ENCODE results near the gene B4GALT7.

The B4GALT7 gene

DNA sequence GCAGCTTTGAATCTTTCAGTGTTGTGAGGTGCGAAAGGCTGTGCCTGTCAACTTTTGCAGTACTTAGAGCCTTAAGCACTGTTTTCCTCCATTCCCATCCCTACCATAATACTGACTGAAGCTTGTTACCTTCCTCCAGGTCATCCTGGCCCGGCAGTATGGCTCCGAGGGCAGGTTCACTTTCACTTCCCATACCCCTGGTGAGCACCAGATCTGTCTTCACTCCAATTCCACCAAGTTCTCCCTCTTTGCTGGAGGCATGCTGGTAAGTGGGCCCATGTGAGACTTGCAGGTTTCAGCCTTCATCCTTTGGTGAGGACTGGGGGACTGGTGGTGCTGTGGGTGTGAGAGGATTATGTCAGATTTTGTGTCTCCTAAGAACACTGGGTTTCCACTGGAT is 6.4 kb upstream of the B4GALT7 start:
- DNase-seq (ENCODE audit: low read depth) = no peak

DNA sequence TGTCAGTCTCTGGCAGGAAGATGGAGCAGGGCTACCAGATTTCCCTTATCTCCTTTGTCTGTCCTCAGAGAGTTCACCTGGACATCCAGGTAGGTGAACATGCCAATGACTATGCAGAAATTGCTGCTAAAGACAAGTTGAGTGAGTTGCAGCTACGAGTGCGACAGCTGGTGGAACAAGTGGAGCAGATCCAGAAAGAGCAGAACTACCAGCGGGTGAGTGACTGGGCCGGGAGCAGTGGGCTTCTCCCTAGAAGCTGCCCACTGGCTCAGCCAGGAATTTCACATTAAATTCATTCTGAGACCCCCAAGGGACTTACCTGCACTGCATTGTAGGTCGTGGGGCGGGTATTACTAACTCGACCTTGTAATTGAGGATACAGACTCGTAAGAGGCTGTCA is 5.9 kb upstream of the B4GALT7 start:
- DNase-seq (ENCODE audit: low read depth) = no peak

DNA sequence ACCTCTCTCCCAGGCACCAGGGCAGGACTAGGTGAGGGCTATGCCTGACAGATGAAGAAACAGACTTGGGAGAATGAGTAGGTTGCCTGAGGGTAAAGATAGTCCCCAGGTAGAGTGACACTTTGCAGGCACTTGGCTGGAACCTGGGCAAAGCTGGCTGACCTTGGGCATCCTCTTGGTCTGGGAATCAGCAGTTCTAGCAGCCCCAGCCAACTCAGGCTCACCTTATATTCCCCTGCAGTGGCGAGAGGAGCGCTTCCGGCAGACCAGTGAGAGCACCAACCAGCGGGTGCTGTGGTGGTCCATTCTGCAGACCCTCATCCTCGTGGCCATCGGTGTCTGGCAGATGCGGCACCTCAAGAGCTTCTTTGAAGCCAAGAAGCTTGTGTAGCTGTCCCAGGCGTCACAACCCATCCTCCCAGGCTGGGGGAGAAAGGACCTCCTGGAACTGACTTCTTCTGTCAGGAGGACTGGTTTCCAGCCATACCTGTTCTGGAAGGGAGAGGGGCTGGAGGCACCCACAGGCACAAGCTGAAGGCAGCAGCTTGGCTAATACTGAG is 4.8 kb upstream of the B4GALT7 start:
- DNase-seq (ENCODE audit: low read depth) = no peak

DNA sequence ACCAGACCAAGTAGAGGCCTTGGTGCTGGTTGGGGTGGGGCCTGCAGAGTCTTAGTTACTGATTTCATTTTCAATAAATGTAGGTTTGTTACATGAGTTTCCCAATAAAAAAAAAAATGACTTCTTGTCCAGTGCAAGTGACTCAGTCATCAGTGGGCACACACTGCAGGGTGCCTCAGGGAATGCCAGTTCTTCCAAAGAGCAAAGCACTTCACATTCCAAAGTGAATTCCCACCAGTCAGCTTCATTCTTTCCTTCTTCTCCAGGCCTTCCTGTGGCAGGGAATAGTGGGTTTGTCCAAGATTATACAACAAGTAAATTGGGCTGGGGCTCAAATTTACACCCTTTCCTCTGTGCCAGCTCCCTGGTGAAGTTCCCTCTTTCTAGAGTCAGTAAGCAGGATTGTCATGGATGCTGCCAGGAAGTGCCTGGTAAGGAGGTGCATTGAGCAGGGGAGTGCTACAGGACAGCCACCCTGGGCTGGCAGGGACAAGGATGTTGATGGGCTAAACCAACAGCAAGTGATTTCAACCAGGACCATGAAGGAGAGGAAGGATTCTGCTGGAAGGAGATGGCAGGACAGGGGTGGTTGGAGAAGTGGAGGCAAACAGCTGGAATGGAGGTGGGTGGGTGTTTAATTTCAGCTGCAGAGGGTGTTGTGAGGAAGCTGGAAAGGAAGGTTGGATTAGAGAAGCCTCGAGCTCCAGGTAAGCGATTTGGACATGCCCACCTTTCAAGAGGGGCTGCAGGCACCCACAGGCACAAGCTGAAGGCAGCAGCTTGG is 3.7 kb upstream of the B4GALT7 start:
- no peak for DNase-seq (ENCODE audit: low read depth)

DNA sequence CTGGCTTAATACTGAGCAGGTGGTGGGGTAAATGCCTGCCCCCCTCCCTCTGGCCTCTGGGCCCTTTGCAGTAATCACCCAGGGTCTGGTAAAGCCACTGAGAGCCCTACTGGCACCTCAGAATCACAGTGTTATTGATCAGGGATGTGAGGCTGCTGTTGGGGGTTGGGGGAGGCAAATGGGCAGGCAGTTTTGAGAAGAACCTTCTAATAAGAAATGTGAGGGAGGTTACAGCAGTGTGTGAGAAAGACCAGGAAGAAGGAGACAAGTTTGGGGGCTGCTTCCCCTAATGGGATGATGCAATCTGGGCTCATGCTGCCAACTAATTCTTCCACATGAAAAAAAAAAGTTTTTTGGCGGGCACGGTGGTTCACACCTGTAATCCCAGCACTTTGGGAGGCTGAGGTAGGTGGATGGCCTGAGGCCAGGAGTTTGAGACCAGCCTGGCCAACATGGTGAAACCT is 3.1 kb upstream of the B4GALT7 start:
- DNase-seq (ENCODE audit: low read depth) = no peak

DNA sequence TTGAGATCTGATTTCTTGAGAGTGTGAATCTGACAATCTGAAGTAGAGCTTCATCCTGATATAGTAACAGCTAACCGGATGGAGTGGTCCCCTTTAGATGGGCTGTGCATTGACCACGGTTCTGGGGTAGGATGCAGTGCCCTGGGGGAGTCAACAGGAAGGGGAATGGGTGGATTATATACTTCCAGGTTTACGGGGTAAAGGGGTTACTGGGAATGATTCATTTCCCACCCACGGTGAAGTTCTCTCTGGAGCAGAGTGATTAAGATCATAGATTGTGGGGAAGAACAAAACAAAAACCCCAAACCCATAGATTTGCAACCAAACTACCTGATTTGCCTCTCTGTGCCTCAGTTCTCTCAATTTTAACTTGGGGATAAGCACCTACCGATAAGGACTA is 1.5 kb upstream of the B4GALT7 start:
- no peak for DNase-seq (ENCODE audit: low read depth)

DNA sequence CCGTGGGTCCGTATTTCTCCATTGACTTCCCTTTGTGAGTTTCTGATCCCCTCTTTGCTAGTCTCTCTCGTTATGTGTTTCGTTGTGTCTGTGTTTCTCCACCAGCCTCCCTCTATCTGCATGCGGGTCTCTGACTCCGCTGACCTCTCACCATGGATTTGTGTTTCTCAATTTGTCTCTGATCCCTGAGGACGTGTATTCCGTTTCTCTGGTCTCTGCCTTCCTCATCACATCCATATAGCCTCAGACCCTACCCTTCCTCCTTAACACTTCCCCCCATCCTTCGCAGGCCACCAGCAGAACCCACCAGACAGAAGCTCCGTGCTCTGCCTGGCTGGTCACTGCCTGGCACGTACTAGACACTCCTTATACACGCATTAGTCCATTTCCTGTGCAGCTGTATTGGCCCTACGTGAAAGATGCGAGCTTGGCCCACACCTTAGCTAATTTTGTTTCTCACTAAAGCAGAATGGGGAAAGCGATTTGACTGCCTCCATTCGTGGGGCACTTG is 631 bp downstream of the B4GALT7 start:
- no peak for DNase-seq (ENCODE audit: low read depth)

DNA sequence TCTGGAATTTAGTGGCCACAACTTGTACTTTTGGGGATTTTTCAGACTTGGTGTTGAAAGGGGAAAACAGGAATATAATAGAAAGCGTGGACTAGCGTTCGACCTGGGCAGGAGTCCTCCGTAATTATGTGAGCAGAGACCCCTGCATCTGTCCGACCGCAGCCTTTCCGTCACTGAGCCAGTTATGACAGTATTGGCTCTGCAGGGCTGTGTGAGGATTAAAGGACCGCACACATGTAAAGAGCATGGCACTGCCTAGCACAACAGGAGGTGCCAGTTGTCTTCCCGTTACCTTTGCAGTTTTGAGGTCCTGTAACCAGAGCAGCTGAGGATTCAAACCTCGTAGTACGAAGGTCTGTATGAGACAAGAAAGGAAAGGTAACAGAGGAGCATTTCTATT is 1.2 kb downstream of the B4GALT7 start:
- no peak for DNase-seq (ENCODE audit: low read depth)

DNA sequence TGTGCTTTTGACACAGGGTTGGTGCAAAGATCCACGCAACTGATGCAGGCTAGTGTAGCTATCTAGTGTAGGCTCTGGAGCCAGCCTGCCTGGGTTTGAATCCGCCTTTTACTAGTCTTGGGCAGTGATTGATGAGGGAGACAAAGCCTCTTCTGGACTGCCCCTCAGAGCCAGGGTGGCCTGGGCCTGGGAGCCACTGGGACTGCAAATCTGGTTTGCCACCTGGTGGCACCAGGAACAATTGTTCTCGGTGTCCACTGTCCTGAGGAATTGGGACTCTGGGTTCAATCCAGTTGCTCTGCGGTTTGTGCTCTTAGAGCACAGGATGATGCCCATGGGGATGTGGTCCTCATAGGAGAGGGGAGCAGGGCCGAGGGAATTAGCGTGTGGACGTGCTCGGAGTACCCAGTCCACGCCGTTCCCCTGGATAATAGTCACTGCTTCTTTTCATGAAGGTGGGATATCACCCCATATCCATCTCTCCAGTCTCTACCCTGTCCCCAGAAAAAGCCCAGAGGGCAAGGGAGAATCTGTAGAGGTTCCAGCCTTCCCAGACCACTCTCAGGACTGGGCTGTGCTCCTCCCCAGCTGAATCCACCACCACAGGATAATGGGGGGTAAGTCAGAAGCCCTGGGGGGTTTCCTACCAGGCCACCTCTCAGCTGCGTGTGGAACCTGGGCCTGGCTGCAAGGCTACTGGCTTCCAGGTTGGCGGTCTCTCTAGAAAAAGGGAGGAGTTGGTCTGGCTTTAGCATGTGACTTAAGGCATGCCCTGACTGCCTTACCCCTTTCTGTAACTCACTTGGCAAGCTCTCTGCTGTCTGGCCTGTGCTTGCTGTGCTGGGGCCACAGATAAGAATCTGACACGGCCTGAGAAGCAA is 1.9 kb downstream of the B4GALT7 start:
- no peak for DNase-seq (ENCODE audit: low read depth)

DNA sequence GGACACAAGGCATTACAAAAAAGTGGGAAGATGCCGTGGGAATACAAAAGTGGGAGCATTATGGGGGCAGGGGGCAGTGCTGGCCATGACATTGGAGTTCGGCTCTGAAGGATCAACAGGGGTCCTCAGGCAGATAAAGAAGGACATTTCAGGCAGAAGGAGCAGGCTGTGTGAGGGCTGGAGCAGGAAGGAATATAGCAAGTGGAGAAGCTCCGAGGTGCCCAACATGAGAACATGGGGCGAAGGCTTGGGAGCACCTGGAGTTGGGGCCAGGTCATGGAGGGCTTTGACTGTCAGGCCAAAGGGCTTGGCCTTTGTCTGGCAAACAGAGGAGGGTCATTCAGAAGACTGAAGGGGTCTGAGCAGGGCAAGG is 2.5 kb downstream of the B4GALT7 start:
- DNase-seq (ENCODE audit: low read depth) = no peak

DNA sequence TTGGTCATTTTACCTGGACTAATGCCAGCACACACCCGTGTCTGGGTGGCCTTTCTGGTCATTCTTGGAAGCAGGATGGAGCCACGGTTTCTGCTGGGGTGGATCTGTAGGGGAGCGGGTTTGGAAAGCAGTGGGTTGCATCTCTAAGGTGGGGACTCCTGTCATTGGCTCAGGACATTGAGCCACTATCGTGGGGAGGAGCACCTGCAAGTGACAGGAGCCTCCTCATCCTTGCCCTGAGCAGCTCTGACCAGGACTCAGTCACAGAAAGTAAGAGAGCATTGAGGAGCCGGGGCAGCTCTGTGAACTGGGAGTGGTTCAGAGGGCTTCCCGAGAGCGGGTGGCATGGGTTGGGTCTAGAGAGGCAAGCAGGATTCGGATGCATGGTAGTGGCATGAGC is 3.7 kb downstream of the B4GALT7 start:
- DNase-seq (ENCODE audit: low read depth) = no peak

DNA sequence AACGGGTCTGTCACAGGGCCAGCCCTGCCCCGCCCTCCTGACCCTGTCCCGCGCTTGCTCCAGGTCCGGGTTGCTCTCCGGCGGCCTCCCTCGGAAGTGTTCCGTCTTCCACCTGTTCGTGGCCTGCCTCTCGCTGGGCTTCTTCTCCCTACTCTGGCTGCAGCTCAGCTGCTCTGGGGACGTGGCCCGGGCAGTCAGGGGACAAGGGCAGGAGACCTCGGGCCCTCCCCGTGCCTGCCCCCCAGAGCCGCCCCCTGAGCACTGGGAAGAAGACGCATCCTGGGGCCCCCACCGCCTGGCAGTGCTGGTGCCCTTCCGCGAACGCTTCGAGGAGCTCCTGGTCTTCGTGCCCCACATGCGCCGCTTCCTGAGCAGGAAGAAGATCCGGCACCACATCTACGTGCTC is 4.2 kb downstream of the B4GALT7 start:
- no peak for DNase-seq (ENCODE audit: low read depth)

DNA sequence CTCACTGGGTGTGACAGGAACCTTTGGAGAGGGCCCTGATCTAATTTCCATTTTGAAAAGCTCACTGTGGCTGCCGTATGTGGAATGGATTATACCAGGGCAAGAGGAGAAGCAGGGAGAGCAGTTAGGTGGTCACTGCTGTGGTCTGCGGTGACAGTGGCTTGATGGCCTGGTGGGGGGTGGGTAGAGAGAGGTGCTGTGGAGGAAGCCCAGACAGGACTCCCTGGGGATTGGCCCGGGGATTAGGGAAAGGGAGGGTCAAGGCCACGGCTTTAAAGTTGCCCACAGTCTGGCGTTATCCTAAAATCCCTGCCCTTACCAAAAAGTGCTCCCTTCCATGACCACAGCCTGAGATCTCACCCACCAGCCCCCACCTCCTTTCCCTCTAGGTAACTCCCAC is 4.7 kb downstream of the B4GALT7 start:
- DNase-seq (ENCODE audit: low read depth) = no peak

DNA sequence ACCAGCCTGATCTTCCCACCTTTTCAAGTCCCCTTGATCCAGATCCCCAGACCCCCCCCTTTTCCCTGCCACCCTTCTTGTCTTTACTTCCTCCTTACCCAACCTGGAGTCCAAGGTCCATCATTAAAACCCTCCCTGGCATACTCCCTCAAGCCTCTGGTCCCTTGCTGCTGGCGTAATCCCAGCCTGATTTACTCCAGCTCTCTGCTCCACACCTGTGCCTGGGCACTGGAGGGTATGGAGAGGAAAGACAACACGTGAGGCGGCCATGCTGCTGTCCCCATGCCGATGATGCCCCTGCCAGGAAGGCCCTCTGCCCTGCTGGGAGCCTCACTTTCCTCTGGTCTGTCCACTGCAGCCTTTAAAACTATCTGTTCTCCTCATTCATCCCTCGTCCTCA is 5.1 kb downstream of the B4GALT7 start:
- DNase-seq (ENCODE audit: low read depth) = no peak

DNA sequence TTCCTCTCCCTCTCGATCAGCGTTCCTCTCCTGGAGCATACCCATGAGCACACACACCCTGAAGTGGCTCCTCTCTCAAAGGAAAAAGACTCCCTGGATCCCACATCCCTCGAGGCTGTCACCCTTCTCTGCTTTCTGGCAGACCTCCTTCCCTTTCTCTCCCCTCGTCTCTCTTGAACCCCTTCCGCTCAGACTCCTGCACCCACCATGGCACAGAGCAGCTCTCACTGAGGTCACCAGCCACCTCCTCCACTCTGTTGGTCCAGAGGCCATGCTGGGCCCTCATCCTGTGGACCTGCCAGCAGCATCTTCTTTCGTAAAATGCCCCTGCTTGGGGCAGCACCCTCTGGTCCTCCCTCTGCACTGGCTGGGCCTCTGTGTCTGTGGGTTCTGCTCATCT is 5.7 kb downstream of the B4GALT7 start:
- no peak for DNase-seq (ENCODE audit: low read depth)

DNA sequence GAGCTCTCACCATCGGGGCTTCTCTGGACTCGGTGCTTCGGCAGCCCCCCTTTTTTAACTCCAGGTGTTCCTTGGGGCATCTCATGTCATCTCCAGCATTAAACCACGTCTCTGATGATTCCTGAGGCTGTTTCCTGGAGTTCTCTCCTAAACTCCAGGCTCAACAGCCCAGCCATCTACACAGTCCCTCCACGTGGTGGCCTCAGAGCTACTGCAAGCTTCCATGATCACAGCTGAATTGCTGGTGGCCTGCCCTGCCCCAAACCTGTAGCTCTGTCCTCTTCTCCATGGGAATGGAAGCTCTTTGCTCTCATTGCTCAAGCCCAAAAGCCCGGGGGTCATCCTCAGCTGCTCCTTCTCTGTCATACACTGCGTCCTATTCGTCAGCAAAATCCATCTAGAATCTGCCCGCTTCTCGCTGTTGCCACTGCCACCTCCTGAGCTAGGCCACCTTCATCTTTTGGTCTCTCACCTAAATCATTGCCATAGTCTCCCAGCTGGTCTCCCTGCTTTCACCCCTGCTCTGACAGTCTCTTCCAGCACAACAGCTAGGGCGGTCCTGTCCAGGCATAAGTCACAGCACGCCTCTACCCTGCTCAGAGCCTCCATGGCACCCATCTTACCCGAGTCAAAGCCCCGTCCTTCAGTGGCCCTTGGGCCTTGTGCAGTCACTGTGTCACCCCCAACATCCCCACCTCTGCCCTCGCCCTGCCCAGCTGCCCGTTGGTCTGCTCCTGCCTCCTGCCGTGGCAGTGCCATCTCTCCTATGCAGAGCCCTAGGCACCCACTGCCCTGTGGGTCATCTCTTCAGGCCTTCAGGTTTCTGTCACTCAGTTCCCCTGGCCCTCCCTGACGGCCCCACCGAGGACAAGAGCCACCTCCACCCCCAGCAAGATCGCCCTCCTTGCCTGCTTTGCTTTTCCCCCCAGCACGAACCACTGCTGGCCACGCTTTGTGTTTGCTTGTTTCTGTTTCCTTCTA is 6.4 kb downstream of the B4GALT7 start:
- DNase-seq (ENCODE audit: low read depth) = no peak

DNA sequence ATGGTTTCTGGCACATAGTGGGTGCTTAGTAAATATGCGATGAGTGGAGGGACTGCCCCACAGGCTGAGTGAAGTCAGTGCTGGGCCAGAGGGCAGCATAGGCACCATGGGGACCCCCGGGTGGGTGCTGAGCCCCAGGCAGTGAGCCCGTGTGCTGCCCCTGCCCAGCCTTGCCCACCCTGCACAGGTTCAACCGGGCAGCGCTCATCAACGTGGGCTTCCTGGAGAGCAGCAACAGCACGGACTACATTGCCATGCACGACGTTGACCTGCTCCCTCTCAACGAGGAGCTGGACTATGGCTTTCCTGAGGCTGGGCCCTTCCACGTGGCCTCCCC is 7.2 kb downstream of the B4GALT7 start:
- DNase-seq (ENCODE audit: low read depth) = no peak

DNA sequence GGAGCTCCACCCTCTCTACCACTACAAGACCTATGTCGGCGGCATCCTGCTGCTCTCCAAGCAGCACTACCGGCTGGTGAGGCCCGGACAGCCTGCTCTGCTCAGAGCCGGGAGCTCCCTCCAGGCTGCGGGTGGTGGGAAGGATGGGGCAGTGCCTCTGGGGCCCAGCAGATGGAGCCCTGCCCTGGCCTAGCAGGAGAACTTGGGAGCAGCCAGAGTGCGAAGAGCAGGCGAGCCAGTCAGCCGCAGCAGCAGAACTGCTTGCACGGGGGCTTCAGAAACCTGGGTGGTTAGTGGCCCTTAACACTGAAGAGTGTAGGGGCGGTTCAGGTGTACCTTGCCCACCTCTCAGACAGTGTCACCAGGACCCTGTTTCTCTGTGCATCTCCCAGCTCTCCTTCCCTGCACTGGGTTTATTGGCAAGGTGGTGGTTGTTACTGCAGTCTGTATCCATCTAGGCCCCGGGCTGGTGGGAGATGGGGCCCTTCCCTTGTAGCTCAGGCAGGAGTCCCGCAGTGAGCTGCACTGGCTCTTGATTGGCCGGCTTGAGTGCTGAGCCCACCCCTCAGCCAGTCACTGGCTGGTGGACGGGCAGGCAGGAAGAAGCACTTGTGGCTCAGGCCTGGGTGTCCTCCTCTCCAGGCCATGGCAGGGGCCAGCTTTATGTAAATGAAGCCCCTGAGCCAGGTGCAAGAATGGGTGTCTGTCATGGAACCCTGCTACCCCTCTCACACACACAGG is 7.7 kb downstream of the B4GALT7 start:
- DNase-seq (ENCODE audit: low read depth) = peak; percentile 60

DNA sequence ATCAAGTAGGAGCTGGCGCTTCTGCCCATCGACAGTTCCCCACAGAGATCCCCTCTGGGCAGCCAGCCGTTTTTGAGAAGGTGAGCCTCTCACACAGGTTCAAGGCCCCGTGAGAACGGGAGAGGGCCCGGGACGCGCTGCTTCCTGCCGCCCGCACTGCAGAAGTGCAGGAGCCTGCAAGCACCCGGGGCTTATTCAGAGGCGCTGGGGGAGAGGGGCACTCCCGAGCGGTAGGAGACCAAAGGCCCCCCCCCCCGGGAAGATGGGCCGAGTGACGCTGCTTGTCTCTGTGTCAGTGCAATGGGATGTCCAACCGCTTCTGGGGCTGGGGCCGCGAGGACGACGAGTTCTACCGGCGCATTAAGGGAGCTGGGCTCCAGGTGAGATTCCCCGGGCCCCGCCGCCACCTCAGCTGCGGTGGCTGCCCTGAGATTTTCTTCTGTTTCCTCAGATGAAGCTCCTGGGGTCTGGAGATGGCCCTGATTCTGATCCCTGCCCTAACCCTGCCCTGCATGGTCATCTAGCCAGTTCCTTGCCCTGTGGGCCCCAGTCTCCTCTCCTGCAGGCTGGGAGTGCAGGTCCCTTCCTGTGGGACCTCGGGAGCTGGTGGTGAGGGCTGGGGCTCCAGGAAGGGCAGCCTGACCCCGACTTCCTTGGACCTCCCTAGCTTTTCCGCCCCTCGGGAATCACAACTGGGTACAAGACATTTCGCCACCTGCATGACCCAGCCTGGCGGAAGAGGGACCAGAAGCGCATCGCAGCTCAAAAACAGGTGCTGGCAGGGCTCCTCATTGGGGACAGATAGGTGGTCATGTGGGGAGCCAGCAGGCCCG is 8.5 kb downstream of the B4GALT7 start:
- DNase-seq (ENCODE audit: low read depth) = no peak

Measured in non-pigmented ciliary epithelial cell (primary cell).